NCI-H748 (cell line): ENCODE measurements around the gene PRKN.
"Not testable (repeated sequence)": the region's sequence is repeated elsewhere in the genome, so short reads cannot be mapped to it uniquely, and the experiment has no call there.

Experiments
- DNase-seq: peaks from one replicate; lab custom pipeline; 2025; ENCODE audit not compliant: unreplicated experiment; lab: John Stamatoyannopoulos, UW

The PRKN gene

GRCh38 chr6:162468326-162468725 lies 259.2 kb downstream of the PRKN start:
- DNase-seq: no peak

- DNase-seq: no peak
Measured at GRCh38 chr6:162467679-162468078, 259.9 kb downstream of the PRKN start.

- DNase-seq: no peak
Measured at GRCh38 chr6:162463576-162463975, 264.0 kb downstream of the PRKN start.

- no peak for DNase-seq
Measured at GRCh38 chr6:162459985-162460384, 267.6 kb downstream of the PRKN start.

- DNase-seq: peak; percentile 91
Measured at GRCh38 chr6:162450358-162450757, 277.2 kb downstream of the PRKN start.

GRCh38 chr6:162448294-162448693 lies 279.3 kb downstream of the PRKN start:
- no peak for DNase-seq

GRCh38 chr6:162443101-162443500 lies 284.5 kb downstream of the PRKN start:
- no peak for DNase-seq

- DNase-seq: peak; percentile 58
Measured at GRCh38 chr6:162442687-162443086, 284.9 kb downstream of the PRKN start.

GRCh38 chr6:162441991-162442390 lies 285.6 kb downstream of the PRKN start:
- no peak for DNase-seq

- no peak for DNase-seq
Measured at GRCh38 chr6:162438980-162439379, 288.6 kb downstream of the PRKN start.

- no peak for DNase-seq
Measured at GRCh38 chr6:162435071-162435470, 292.5 kb downstream of the PRKN start.

GRCh38 chr6:162421004-162421403 lies 306.6 kb downstream of the PRKN start:
- no peak for DNase-seq

- DNase-seq: peak; percentile 16
Measured at GRCh38 chr6:162416831-162417537, 310.6 kb downstream of the PRKN start.

GRCh38 chr6:162416307-162416706 lies 311.3 kb downstream of the PRKN start:
- DNase-seq: no peak

- no peak for DNase-seq
Measured at GRCh38 chr6:162409741-162410691, 317.6 kb downstream of the PRKN start.

GRCh38 chr6:162408826-162409535 lies 318.6 kb downstream of the PRKN start:
- DNase-seq: no peak

- DNase-seq: no peak
Measured at GRCh38 chr6:162404951-162405350, 322.6 kb downstream of the PRKN start.

GRCh38 chr6:162403031-162403430 lies 324.5 kb downstream of the PRKN start:
- no peak for DNase-seq

- no peak for DNase-seq
Measured at GRCh38 chr6:162395181-162395580, 332.4 kb downstream of the PRKN start.

GRCh38 chr6:162390961-162391811 lies 336.4 kb downstream of the PRKN start:
- DNase-seq: not testable (repeated sequence)
